CD14-positive monocyte (primary cell): ENCODE data around the gene DCAF8L1. TPM values are rescaled to one million over a fixed set of nuclear protein-coding genes. Genes with fewer than 3 reads are reported as not detected.

ENCODE experiments used
- DNase-seq, 3 donors: peaks; one replicate each; pipeline ENCODE4 v3.0.0-alpha.2; 2011 to 2022
- H2AFZ ChIP-seq: 2 replicates; pipeline ENCODE4 v1.6.0; 2012; ENCODE audit warnings: mild to moderate bottlenecking, low read depth, low read length, inconsistent platforms; ENCODE audit not compliant: insufficient read depth, poor library complexity, severe bottlenecking
- H3K27ac ChIP-seq, 2 donors: 1 replicate in 1 of 2; 2 replicates in 1 of 2; pipeline ENCODE4 v1.5.1; 2012 to 2013; ENCODE audit warnings: low read length in 2 of 2, control low read depth in 1 of 2, inconsistent platforms in 1 of 2, low read depth in 1 of 2, mild to moderate bottlenecking in 1 of 2
- H3K27me3 ChIP-seq, 2 donors: one replicate each; pipeline versions ENCODE4 v1.6.0 to v1.6.1; 2011 to 2013; ENCODE audit warnings: low read length in 2 of 2; ENCODE audit not compliant: control insufficient read depth in 2 of 2, insufficient read depth in 2 of 2
- H3K36me3 ChIP-seq, 2 donors: replicated peaks in 1 of 2; 1 replicate in 1 of 2; 2 replicates in 1 of 2; pipeline versions ENCODE4 v1.5.1 to v1.6.1; 2012 to 2013; ENCODE audit warnings: low read length in 2 of 2, control low read depth in 1 of 2, inconsistent platforms in 1 of 2, mild to moderate bottlenecking in 1 of 2; ENCODE audit not compliant: insufficient read depth in 2 of 2, control insufficient read depth in 1 of 2
- H3K4me1 ChIP-seq, 2 donors: 1 replicate in 1 of 2; 2 replicates in 1 of 2; pipeline versions ENCODE4 v1.5.1 to v1.6.1; 2012 to 2013; ENCODE audit warnings: low read length in 2 of 2, control low read depth in 1 of 2, inconsistent platforms in 1 of 2, mild to moderate bottlenecking in 1 of 2, moderate library complexity in 1 of 2; ENCODE audit not compliant: insufficient read depth in 2 of 2, control insufficient read depth in 1 of 2
- H3K4me2 ChIP-seq: replicated peaks from 2 replicates; pipeline ENCODE3; 2012; ENCODE audit warnings: low read length, moderate library complexity, mild to moderate bottlenecking; ENCODE audit not compliant: poor library complexity, severe bottlenecking; ENCODE audit errors: extremely low read depth
- H3K4me3 ChIP-seq, 3 experiments: fragments of 200-600 bp in 1 of 3; sonication (generic) in 1 of 3; replicated peaks in 1 of 3; 1 replicate in 2 of 3; 2 replicates in 1 of 3; pipeline ENCODE4 v1.5.1; 2011 to 2013; ENCODE audit warnings: low read length in 3 of 3, mild to moderate bottlenecking in 3 of 3, control low read depth in 2 of 3, low read depth in 2 of 3, inconsistent platforms in 1 of 3, moderate library complexity in 1 of 3
- H3K79me2 ChIP-seq: 2 replicates; pipeline ENCODE4 v1.6.0; 2012; ENCODE audit warnings: mild to moderate bottlenecking, control low read depth, inconsistent platforms, low read length, moderate library complexity; ENCODE audit not compliant: insufficient read depth
- H3K9ac ChIP-seq: 2 replicates; pipeline ENCODE4 v1.6.0; 2017; ENCODE audit warnings: low read length, mild to moderate bottlenecking; ENCODE audit not compliant: insufficient read depth, poor library complexity, severe bottlenecking
- H3K9me3 ChIP-seq, 2 donors: replicated peaks in 1 of 2; 1 replicate in 1 of 2; 2 replicates in 1 of 2; pipeline versions ENCODE4 v1.5.1 to v1.6.1; 2012 to 2013; ENCODE audit warnings: low read length in 2 of 2, control low read depth in 1 of 2; ENCODE audit not compliant: control insufficient read depth in 1 of 2, insufficient read depth in 1 of 2
- H4K20me1 ChIP-seq: 2 replicates; pipeline ENCODE4 v1.6.0; 2012; ENCODE audit warnings: mild to moderate bottlenecking, low read length, control low read depth, moderate library complexity; ENCODE audit not compliant: insufficient read depth
- H3K27ac Mint-ChIP-seq, 7 donors: one replicate each; pipeline ENCODE4 v1.8.0; 2020; ENCODE audit warnings: mild to moderate bottlenecking in 7 of 7, mixed read lengths in 7 of 7, moderate library complexity in 6 of 7, inconsistent platforms in 2 of 7
- H3K27me3 Mint-ChIP-seq, 3 donors: one replicate each; pipeline ENCODE4 v1.8.0; 2021 to 2022; ENCODE audit warnings: low read depth in 3 of 3, mild to moderate bottlenecking in 3 of 3, mixed read lengths in 3 of 3, moderate library complexity in 3 of 3, inconsistent platforms in 1 of 3
- H3K36me3 Mint-ChIP-seq, 2 donors: one replicate each; pipeline ENCODE4 v1.8.0; 2020; ENCODE audit warnings: mixed read lengths in 2 of 2, inconsistent platforms in 1 of 2, mild to moderate bottlenecking in 1 of 2
- H3K4me1 Mint-ChIP-seq: one replicate; pipeline ENCODE4 v1.8.0; 2020; ENCODE audit warnings: mild to moderate bottlenecking, mixed read lengths
- H3K4me3 Mint-ChIP-seq, 2 donors: one replicate each; pipeline ENCODE4 v1.8.0; 2020; ENCODE audit warnings: mild to moderate bottlenecking in 2 of 2, mixed read lengths in 2 of 2, moderate library complexity in 1 of 2
- H3K9me3 Mint-ChIP-seq, 7 donors: one replicate each; pipeline ENCODE4 v1.8.0; 2020 to 2022; ENCODE audit warnings: mixed read lengths in 7 of 7, mild to moderate bottlenecking in 6 of 7, moderate library complexity in 6 of 7, inconsistent platforms in 2 of 7
- CTCF ChIP-seq: fragments of 200-600 bp; IDR thresholded peaks from one replicate; pipeline ENCODE4 v1.8.0; 2022; ENCODE audit warnings: antibody characterized with exemption, mild to moderate bottlenecking
- WGBS: methylation state at CpG from one replicate; pipeline ENCODE4 v1.1.5; 2013; ENCODE audit warnings: missing lambda C conversion rate; ENCODE audit not compliant: insufficient coverage; 5-methylcytosine and 5-hydroxymethylcytosine counted together
- intact Hi-C, 2 donors: fragments of 100-400 bp; cut with micrococcal nuclease; formaldehyde crosslinking; loops; one replicate each; pipeline versions ENCODE4 v1.15.0 to v1.15.1; 2023
- polyA plus RNA-seq, 3 donors: library from polyadenylated mRNA; depleted of rRNA in 1 of 3; unstranded in 2 of 3; stranded (reverse) in 1 of 3; fragments of 300-500 nt in 2 of 3; fragments of >200 nt in 1 of 3; fragmentation: Illumina TruSeq in 2 of 3; gene quantifications; 1 replicate in 2 of 3; 2 replicates in 1 of 3; pipeline ENCODE4 v1.2.3, GENCODE V29; 2012 to 2021

The DCAF8L1 gene
- polyA plus RNA-seq, 3 donors = not detected

- H3K36me3 Mint-ChIP-seq = no peaks in the 10 kb centered on the region
- no peak for DNase-seq
- no peak overlapping the region for H3K27ac Mint-ChIP-seq
- H3K4me1 Mint-ChIP-seq = no peaks in the 10 kb centered on the region
- no peaks in the 10 kb centered on the region for H3K9me3 ChIP-seq
- H3K9me3 Mint-ChIP-seq = peaks cover 0 to 8% (median 3%) of the 10 kb centered on the region in 7 donors
- no peaks in the 10 kb centered on the region for H3K36me3 ChIP-seq
- no peak for TF ChIP-seq CTCF
- intact Hi-C loops = no loop called here
- no peak overlapping the region for H3K4me3 Mint-ChIP-seq
- H2AFZ ChIP-seq = no peak overlapping the region
- H3K27ac ChIP-seq = no peak overlapping the region
- no CpG with 5 or more reads among the region's 2 CpGs for WGBS
- H3K79me2 ChIP-seq = no peaks in the 10 kb centered on the region
- no peak overlapping the region for H3K9ac ChIP-seq
- no peaks in the 10 kb centered on the region for H3K27me3 ChIP-seq
- H3K27me3 Mint-ChIP-seq = peaks cover 0 to 1% (median 0%) of the 10 kb centered on the region in 3 donors
- no peak overlapping the region for H3K4me2 ChIP-seq
- no peaks in the 10 kb centered on the region for H3K4me1 ChIP-seq
- no peaks in the 10 kb centered on the region for H4K20me1 ChIP-seq
- no peak overlapping the region for H3K4me3 ChIP-seq
Observed at GRCh38 chrX:27968352-27968751, 12.9 kb downstream of the DCAF8L1 start.

GRCh38 chrX:27966955-27967354, 14.3 kb downstream of the DCAF8L1 start:
- no peaks in the 10 kb centered on the region for H4K20me1 ChIP-seq
- Mint-ChIP-seq H3K27ac (no peak overlapping the region), H3K36me3 (no peaks in the 10 kb centered on the region), H3K27me3 (peaks cover 0 to 1% (median 0%) of the 10 kb centered on the region in 3 donors), H3K4me3 (no peak overlapping the region), H3K4me1 (no peaks in the 10 kb centered on the region), H3K9me3 (peaks cover 2 to 12% (median 4%) of the 10 kb centered on the region in 7 donors)
- intact Hi-C loops = no loop called here
- no peak for DNase-seq
- no CpG with 5 or more reads among the region's 1 CpG for WGBS
- no peaks in the 10 kb centered on the region for H3K27me3 ChIP-seq
- no peaks in the 10 kb centered on the region for H3K9me3 ChIP-seq
- H3K27ac ChIP-seq = no peak overlapping the region
- no peak overlapping the region for H3K9ac ChIP-seq
- H2AFZ ChIP-seq = no peak overlapping the region
- H3K4me3 ChIP-seq = no peak overlapping the region
- no peak for TF ChIP-seq CTCF
- no peaks in the 10 kb centered on the region for H3K79me2 ChIP-seq
- no peak overlapping the region for H3K4me2 ChIP-seq
- H3K4me1 ChIP-seq = no peaks in the 10 kb centered on the region
- H3K36me3 ChIP-seq = no peaks in the 10 kb centered on the region
